ENCODE measurements around the gene OR1N1. TPM values are rescaled to one million over a fixed set of nuclear protein-coding genes. Genes with fewer than 3 reads are reported as not detected.

The OR1N1 gene
- total RNA-seq, 1 experiment from 2014 or later = not detected

GRCh38 chr9:122552812-122553211 is 25.7 kb upstream of the OR1N1 start, which contains the start of gene OR1N2:
OR1N2 (plus strand) TSS chr9:122553112; CDS start chr9:122553212, 100 bp downstream.
- no peaks in the 10 kb centered on the region; the same call in none of the 2 replicates for H3K27me3 Mint-ChIP-seq (ENCODE audit: low read depth)
- H3K27ac ChIP-seq (ENCODE audit: insufficient read length, low read depth, low read length) = no peak within 1 kb of the TSS
- no peaks in the 10 kb centered on the region for H3K79me2 ChIP-seq (ENCODE audit: insufficient read depth, low read length)

More at GRCh38 chr9:122552812-122553211, 25.7 kb upstream of the OR1N1 start, which contains the start of gene OR1N2:
- no CpG with 5 or more reads among the region's 2 CpGs for WGBS (ENCODE audit: extremely low coverage, insufficient read length, low lambda C conversion rate)
- H3T11ph ChIP-seq (ENCODE audit: low read length) = no peak within 1 kb of the TSS
- no peak within 1 kb of the TSS for H4K91ac ChIP-seq (ENCODE audit: insufficient read length, low read depth, low read length)
- Mint-ChIP-seq H3K36me3 (ENCODE audit: insufficient read depth in 1 of 3, low read depth in 3 of 3) (peaks cover 0 to 30% (median 5%) of the 10 kb centered on the region in 3 experiments; a peak in 5 of 7 replicates), H3K4me1 (no peaks in the 10 kb centered on the region), H3K9me3 (peaks cover 89 to 91% of the 10 kb centered on the region in 2 experiments), H3K27ac (no peak within 1 kb of the TSS), H3K4me3 (no peak within 1 kb of the TSS)
- DNase-seq = no peak
- no peak within 1 kb of the TSS for H2BK12ac ChIP-seq (ENCODE audit: insufficient read length, low read depth, low read length)
- H3K23me2 ChIP-seq (ENCODE audit: insufficient read length, low read depth, low read length, poor library complexity, severe bottlenecking) = no peaks in the 10 kb centered on the region
- H3K14ac ChIP-seq (ENCODE audit: insufficient read depth, low read length) = no peak within 1 kb of the TSS
- TF ChIP-seq, protein P1, sequence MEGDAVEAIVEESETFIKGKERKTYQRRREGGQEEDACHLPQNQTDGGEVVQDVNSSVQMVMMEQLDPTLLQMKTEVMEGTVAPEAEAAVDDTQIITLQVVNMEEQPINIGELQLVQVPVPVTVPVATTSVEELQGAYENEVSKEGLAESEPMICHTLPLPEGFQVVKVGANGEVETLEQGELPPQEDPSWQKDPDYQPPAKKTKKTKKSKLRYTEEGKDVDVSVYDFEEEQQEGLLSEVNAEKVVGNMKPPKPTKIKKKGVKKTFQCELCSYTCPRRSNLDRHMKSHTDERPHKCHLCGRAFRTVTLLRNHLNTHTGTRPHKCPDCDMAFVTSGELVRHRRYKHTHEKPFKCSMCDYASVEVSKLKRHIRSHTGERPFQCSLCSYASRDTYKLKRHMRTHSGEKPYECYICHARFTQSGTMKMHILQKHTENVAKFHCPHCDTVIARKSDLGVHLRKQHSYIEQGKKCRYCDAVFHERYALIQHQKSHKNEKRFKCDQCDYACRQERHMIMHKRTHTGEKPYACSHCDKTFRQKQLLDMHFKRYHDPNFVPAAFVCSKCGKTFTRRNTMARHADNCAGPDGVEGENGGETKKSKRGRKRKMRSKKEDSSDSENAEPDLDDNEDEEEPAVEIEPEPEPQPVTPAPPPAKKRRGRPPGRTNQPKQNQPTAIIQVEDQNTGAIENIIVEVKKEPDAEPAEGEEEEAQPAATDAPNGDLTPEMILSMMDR (conservative IDR thresholded peaks at IDR 0.05) = no peak
- no peak within 1 kb of the TSS for H3K4ac ChIP-seq (ENCODE audit: low read depth, low read length)
- no peaks in the 10 kb centered on the region for H3K27me3 ChIP-seq (ENCODE audit: insufficient read depth, low read length)
- no peak within 1 kb of the TSS for H3K18ac ChIP-seq (ENCODE audit: insufficient read length, low read depth, low read length)
- H2BK15ac ChIP-seq (ENCODE audit: low read depth, low read length) = no peak within 1 kb of the TSS
- H3K9ac ChIP-seq (ENCODE audit: extremely low read depth, insufficient read length, low read length) = no peak within 1 kb of the TSS
- no peak within 1 kb of the TSS for H2AFZ ChIP-seq (ENCODE audit: low read length)
- H3K23ac ChIP-seq (ENCODE audit: insufficient read length, low read depth, low read length) = no peak within 1 kb of the TSS
- H3K9me3 ChIP-seq (ENCODE audit: control insufficient read depth, low read depth, low read length) = peaks cover 40% of the 10 kb centered on the region
- no peak within 1 kb of the TSS for H2BK120ac ChIP-seq (ENCODE audit: low read depth, low read length, poor library complexity, severe bottlenecking)
- H4K20me1 ChIP-seq (ENCODE audit: control insufficient read depth, insufficient read depth, insufficient read length) = no peaks in the 10 kb centered on the region
- no peaks in the 10 kb centered on the region for H3K4me1 ChIP-seq (ENCODE audit: insufficient read depth, low read length)
- no peak within 1 kb of the TSS for H2AK5ac ChIP-seq (ENCODE audit: insufficient read length, low read length)
- H4K8ac ChIP-seq (replicated peaks; ENCODE audit: insufficient read length, low read depth, low read length) = no peak within 1 kb of the TSS
- no peak within 1 kb of the TSS for H2BK5ac ChIP-seq (ENCODE audit: insufficient read length, low read length)
- H3K79me1 ChIP-seq (ENCODE audit: insufficient read depth, low read depth, low read length, poor library complexity, severe bottlenecking) = no peaks in the 10 kb centered on the region
- no peak within 1 kb of the TSS for H4K5ac ChIP-seq (ENCODE audit: insufficient read length, low read depth, low read length)
- no peak within 1 kb of the TSS for H3K4me2 ChIP-seq (ENCODE audit: insufficient read depth, insufficient read length, low read length)
- no peak within 1 kb of the TSS for H3K56ac ChIP-seq (ENCODE audit: insufficient read length, low read depth, low read length)
- H2BK20ac ChIP-seq (ENCODE audit: low read depth, low read length, poor library complexity, severe bottlenecking) = no peak within 1 kb of the TSS

Data from H9 (cell line).